Urothelium cell line (cell line): Measurements from ENCODE around the gene TRIM45.
"Not testable (repeated sequence)": the region's sequence is repeated elsewhere in the genome, so short reads cannot be mapped to it uniquely, and the experiment has no call there.

Experiments
- DNase-seq: peaks from one replicate; pipeline ENCODE4 v3.0.0; 2011; ENCODE audit warnings: low spot score, mixed read lengths
- FAIRE-seq: peaks from 2 replicates; lab custom pipeline; 2011; peaks lifted over from hg19 to GRCh38; lab: Jason Lieb, UNC

The TRIM45 gene

DNA sequence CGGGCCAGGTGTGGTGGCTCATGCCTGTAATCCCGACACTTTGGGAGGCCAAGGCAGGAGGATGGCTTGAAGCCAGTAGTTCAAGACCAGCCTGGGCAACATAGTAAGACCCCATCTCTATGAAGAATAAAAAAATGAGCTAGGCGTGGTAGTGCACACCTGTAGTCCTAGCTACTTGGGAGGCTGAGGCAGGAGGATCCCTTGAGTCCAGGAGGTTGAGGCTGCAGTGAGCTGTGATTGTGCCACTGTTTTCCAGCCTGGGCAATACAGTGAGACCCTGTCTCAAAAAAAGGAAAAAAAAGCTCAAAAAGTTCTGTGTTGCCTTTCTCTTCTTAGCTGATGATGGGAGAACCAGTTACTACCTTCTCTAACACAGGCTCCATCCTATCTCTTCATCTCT is 19.7 kb downstream of the TRIM45 start:
- not testable (repeated sequence) for FAIRE-seq, DNase-seq

DNA sequence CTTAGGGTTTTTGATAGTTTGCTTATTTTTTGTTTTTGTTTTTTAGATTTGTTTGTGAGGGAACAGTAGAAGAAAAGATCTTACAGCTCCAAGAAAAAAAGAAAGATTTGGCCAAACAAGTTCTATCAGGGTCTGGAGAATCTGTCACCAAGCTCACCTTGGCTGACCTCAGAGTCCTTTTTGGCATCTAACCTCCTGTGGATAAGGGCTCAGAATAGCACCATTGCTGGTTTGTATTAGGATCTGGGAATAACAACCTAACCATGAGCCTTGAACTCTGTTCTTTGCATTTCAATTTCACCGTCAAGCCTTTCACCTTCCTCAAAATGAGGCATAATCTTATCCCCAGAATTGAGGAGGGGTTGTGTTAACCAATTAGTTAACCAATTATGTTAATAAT is 20.2 kb downstream of the TRIM45 start:
- FAIRE-seq (no peak), DNase-seq (no peak)

DNA sequence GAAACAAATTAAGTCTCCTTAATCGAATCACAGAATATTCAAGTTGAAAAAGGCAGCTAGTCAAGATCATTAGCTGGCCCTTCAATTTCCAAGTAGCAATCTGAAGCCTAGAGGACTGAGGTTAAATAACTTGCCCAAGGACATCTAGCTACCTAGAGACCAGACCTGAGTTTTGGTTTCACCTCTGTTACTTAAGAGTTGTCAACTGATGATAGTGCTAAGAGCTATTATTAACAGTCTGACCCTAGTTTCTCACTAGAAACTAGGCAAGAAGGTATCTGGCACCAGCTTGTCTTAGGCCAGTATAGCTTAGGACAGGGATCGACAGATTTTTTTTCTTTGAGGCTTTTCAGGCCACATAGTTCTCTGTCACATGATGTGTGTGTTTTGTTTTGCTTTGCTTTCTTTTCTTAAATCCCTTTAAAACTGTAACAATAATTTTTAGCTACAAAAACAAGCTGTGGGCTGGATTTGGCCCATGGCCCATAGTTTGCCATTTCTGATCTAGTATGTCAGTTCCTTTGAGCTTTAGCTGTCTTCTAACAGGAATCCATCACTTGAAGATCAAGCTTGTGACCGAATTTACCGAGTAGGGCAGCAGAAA is 23.2 kb downstream of the TRIM45 start:
- no peak for DNase-seq
- FAIRE-seq, result no peak

DNA sequence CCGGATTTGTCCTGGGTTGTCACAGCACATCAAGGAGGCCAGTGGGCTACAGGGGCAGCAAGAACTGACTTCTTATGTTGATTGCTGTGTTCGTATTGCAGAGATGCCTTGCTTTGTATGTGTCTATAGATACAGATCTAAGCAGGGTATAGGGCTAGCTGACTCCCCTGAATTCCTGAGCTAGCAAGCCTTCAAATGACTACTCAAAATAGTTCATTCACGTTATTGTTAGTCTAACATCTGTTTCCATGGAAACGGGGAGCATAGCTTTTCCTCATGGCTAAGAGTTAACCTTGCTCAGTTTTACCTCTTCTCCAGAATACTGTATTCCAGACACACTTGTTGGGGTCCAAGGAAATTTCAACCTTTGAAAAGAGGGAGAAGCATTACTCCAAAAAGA is 24.1 kb downstream of the TRIM45 start:
- DNase-seq, result no peak
- no peak for FAIRE-seq

DNA sequence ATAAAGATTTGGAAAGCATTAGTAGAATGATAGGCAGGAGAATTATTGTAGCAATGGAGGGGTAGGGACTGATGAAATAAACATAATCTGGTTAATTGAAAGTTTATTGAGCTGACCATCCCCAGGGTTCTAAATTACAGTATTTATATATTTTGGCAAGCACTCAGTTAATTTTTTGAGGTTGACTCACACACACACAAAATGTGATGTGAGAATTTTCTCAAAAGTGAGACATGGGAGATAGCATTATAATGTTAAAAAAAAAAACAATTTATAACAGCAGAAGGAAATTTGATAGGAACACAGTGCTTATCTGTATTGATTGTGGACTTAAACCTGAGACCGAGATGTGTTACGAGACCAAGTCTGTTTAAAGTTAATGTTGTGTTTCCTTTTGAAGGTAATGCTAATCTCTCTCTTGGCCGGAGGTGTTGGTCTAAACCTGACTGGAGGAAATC is 24.6 kb downstream of the TRIM45 start:
- DNase-seq, result no peak
- no peak for FAIRE-seq

DNA sequence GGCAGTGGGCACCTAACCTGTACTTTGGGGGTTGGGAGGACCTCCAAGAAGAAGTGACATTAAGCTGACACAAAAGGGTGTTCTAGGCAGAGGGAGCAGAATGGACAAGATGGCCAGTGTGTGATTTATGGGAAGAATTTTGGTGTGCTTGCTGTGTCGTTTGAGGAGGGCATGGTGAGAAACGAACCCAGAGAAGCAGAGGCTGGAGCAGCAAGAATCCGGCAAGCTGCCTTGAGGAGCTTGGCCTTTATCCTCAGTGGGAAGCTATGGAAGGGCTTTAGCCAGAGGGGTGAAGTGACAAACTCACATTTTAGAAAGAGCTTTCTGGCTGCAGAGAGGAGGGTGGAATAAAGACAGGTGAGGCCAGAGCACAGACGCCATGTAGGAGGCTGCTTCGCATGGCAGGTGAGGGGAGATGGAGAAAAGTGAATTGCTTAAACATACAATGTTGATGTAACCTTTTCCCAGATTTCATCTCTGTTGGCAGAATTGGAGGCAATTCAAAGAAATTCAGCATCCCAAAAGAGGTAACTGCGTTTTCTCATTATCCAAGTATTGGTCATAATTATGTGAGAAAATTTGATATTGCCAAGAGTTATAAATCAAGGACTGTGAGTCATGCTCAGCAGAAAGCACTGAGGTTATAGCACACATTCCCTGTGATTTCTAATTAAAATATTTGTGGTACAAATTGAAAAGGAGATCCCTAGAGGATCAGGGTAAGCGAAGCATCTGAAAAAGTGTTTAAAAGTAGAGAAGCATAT is 26.5 kb downstream of the TRIM45 start:
- FAIRE-seq (no peak), DNase-seq (no peak)

- FAIRE-seq, result no peak
Measured at GRCh38 chr1:117093870-117094621, 27.5 kb downstream of the TRIM45 start.

GRCh38 chr1:117093091-117093534 is 28.4 kb downstream of the TRIM45 start:
- FAIRE-seq, result no peak
- DNase-seq, result peak; percentile 31

More at GRCh38 chr1:117093870-117094621, 27.5 kb downstream of the TRIM45 start:
- peak; percentile 54 for DNase-seq

DNA sequence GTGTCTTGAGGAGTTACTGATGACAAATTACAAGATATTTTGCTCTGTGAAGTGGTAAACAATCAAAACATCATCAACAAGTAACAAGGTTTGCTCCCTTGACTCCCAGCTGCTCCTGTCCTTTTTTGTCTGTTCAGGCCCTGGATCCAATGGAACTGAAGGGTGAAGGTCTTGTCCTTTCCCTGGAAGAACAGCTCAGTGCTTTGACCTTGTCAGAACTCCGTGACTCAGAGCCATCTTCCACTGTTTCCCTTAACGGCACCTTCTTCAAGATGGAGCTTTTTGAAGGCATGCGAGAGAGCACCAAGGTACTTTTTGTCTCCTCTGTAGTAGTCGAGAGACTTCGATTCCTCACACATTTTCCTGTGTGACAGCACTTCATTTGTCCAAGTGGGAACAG is 29.0 kb downstream of the TRIM45 start:
- no peak for FAIRE-seq
- DNase-seq, result no peak

GRCh38 chr1:117089996-117090395 is 31.6 kb downstream of the TRIM45 start:
- FAIRE-seq, result no peak
- DNase-seq, result no peak

DNA sequence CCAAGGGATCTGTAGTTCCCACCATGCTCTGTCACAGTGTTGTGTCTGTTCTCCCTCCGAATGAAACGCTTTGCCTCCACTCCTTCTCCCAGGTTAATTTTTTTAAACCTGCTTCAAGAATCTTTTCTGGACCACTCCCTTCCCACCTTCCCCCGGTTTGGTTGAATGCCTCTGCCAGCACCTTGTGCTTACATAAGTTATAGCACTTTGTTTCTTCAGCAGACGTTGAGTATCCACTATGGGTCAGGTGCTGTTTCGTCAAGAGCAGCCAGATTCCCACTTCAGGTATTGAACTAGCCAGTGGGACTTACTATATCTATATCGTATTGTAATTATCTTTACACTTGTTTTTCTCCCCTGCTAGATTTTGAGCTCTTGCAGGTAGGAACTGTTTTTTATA is 33.9 kb downstream of the TRIM45 start:
- FAIRE-seq, result no peak

DNA sequence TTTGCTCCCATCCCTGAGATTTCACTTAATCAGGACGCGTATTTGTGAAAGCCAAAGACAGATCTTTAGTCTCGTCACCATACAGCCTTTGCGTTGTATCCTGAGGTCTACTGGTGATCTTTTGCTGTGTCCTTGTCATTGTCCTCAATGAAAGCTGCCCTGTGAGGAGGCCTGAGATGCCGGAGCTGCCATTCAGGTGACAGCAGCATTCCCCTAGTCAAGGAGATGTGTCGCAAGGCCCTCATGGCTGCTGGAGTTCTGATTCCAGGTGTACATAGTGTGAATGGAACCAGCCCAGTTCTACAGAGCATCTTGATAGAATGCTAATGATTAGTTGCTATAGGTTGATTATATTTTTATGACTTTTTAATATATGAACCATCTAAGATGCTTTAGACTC is 37.3 kb downstream of the TRIM45 start:
- no peak for DNase-seq
- no peak for FAIRE-seq

More for the DNA sequence above, 33.9 kb downstream of the TRIM45 start:
- DNase-seq, result no peak

DNA sequence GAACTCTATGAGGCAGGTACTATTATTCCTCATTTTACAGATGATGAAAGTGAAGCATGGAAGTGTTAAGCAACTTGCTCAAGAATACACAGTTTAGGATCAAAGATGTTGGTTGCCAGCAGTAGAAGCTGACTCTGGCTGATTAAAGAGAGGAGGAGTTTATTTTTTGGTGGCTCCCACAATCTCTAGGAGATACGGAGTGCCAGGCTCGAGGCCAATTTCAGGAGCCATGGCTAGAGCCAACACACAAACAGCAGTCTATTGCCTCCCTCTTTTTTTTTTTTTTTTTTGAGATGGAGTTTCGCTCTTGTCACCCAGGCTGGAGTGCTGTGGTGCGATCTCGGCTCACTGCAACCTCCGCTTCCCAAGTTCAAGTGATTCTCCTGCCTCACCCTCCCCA is 41.8 kb downstream of the TRIM45 start:
- DNase-seq (no peak), FAIRE-seq (no peak)

DNA sequence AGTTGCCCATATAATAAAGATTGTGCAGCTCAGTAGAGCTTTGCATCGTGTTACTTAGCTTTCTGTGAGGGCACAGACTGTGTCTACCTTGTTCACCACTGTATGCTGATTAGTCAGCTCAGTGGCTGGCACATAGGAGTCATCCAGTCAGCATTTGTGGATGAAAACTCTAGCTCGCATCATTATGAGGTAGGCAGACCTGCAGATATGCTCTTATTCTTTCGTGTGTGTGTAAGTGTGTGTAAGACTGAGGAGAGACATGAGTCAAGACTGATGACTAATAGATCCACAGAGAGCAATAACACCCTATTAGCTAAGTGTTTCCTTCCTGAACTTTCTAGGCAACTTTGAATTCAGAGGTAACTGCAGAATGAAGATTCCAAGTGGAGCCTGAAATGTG is 44.3 kb downstream of the TRIM45 start:
- DNase-seq (no peak), FAIRE-seq (no peak)

GRCh38 chr1:117076648-117077047 is 44.9 kb downstream of the TRIM45 start:
- DNase-seq, result no peak
- no peak for FAIRE-seq

GRCh38 chr1:117070124-117070523 is 51.4 kb downstream of the TRIM45 start:
- no peak for DNase-seq
- FAIRE-seq, result no peak

DNA sequence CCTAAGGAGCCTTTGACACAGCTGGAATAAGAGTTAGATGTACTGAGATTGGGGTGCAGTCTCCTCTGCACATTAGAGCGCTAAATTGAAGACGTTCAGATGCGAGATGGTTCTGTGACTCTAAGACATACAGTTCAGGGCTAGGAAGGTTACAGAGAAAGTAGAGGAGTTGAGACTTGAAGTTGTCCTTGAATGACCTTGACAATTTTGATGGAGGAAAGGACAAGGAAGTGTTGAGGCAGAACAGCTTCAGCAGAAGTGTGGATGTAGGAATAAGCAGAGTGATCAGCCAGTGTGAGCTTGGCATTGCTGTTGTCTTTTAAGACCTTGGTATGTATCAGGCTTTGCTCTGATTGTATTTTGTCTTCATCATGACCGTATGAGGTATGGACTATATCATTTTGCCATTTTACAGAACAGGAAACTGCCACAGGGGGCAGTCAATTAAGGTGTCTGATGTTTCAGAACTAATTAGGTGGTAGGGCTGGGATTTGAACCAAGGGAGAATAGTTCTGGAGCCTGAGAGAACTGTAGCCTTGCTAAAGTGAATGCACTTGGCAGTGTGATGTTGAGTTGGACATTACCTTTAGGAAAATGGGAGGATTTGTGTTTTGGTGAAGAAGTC is 52.2 kb downstream of the TRIM45 start:
- FAIRE-seq, result no peak
- no peak for DNase-seq

DNA sequence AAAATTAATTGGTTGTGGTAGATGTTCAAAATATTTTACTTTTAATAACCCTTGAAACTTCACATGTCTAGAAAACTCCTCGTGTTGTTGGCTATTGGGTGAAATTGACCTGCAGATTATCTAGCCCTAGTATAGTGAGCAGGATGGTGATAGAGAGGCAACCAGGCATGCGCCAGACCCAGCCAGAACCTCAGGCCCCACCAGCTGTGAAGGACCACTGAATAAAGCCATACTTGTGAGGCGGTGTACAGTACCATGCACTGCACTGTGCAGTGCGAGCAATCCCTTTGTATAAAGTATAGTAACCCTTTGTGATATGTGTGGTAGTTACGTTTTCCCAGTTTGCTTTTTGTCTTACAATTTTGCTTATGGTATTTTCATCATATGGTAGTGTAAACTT is 53.0 kb downstream of the TRIM45 start:
- FAIRE-seq, result no peak
- no peak for DNase-seq

- FAIRE-seq (no peak), DNase-seq (peak; percentile 61)
Measured at GRCh38 chr1:117067533-117068370, 53.8 kb downstream of the TRIM45 start.

- DNase-seq, result no peak
- FAIRE-seq, result no peak
Measured at GRCh38 chr1:117066367-117066766, 55.2 kb downstream of the TRIM45 start.
